Liver (tissue), 9 donors: ENCODE results near the gene MLF2. TPM values are rescaled to one million over a fixed set of nuclear protein-coding genes. Genes with fewer than 3 reads are reported as not detected.
A peak's percentile ranks its signal among the peaks of the same experiment; 100 is the strongest.

ENCODE experiments used
- DNase-seq: peaks from one replicate; pipeline ENCODE4 v3.0.0-alpha.2; 2017; ENCODE audit warnings: low spot score
- H3K27ac ChIP-seq, 2 donors: one replicate each; pipeline ENCODE4 v1.7.0; 2013; ENCODE audit warnings: inconsistent platforms in 2 of 2, low read length in 2 of 2, control low read depth in 1 of 2, low read depth in 1 of 2, mild to moderate bottlenecking in 1 of 2
- H3K27me3 ChIP-seq, 4 donors: one replicate each; pipeline versions ENCODE4 v1.6.1 to v1.7.0; 2013; ENCODE audit warnings: low read length in 3 of 4, inconsistent platforms in 1 of 4, mild to moderate bottlenecking in 1 of 4, moderate library complexity in 1 of 4; ENCODE audit not compliant: control insufficient read depth in 4 of 4, insufficient read depth in 4 of 4
- H3K36me3 ChIP-seq, 4 donors: one replicate each; pipeline versions ENCODE4 v1.6.1 to v1.7.0; 2013; ENCODE audit warnings: low read length in 3 of 4, mild to moderate bottlenecking in 3 of 4, low read depth in 1 of 4, moderate library complexity in 1 of 4; ENCODE audit not compliant: control insufficient read depth in 4 of 4, insufficient read depth in 3 of 4
- H3K4me1 ChIP-seq, 4 donors: one replicate each; pipeline versions ENCODE4 v1.6.1 to v1.7.0; 2013; ENCODE audit warnings: low read length in 3 of 4, mild to moderate bottlenecking in 3 of 4, moderate library complexity in 1 of 4; ENCODE audit not compliant: control insufficient read depth in 4 of 4, insufficient read depth in 4 of 4
- H3K4me3 ChIP-seq, 3 donors: one replicate each; pipeline versions ENCODE4 v1.6.1 to v1.7.0; 2013; ENCODE audit warnings: low read length in 3 of 3, control low read depth in 1 of 3, low read depth in 1 of 3, mild to moderate bottlenecking in 1 of 3
- H3K9ac ChIP-seq, 2 donors: one replicate each; pipeline ENCODE4 v1.7.0; 2013; ENCODE audit warnings: low read length in 2 of 2, mild to moderate bottlenecking in 2 of 2, moderate library complexity in 2 of 2, control low read depth in 1 of 2, low read depth in 1 of 2
- H3K9me3 ChIP-seq, 4 donors: one replicate each; pipeline versions ENCODE4 v1.6.1 to v1.7.0; 2013; ENCODE audit warnings: low read length in 3 of 4; ENCODE audit not compliant: control insufficient read depth in 4 of 4
- EGR1 ChIP-seq, 2 donors: IDR thresholded peaks; 2 replicates each; pipeline ENCODE4 v1.6.1; 2016 to 2018; ENCODE audit warnings: antibody characterized with exemption in 2 of 2, low read depth in 2 of 2
- FOXA1 ChIP-seq: IDR thresholded peaks from 2 replicates; pipeline ENCODE4 v1.6.1; 2016; ENCODE audit warnings: antibody characterized with exemption
- FOXA2 ChIP-seq: IDR thresholded peaks from 2 replicates; pipeline ENCODE4 v1.6.1; 2016; ENCODE audit warnings: antibody characterized with exemption
- GABPA ChIP-seq, 2 donors: IDR thresholded peaks in 1 of 2; conservative IDR thresholded peaks in 1 of 2; 2 replicates each; pipeline ENCODE4 v1.6.1; 2016; ENCODE audit warnings: antibody characterized with exemption in 2 of 2, mild to moderate bottlenecking in 1 of 2, moderate library complexity in 1 of 2
- HNF4A ChIP-seq, 2 donors: conservative IDR thresholded peaks; 2 replicates each; pipeline ENCODE4 v1.6.1; 2016; ENCODE audit warnings: antibody characterized with exemption in 2 of 2, mild to moderate bottlenecking in 2 of 2
- HNF4G ChIP-seq: IDR thresholded peaks from 2 replicates; pipeline ENCODE4 v1.6.1; 2016; ENCODE audit warnings: antibody characterized with exemption
- NR2F2 ChIP-seq: IDR thresholded peaks from 2 replicates; pipeline ENCODE4 v1.6.1; 2016; ENCODE audit warnings: antibody characterized with exemption
- RAD21 ChIP-seq, 2 donors: IDR thresholded peaks; 2 replicates each; pipeline ENCODE4 v1.6.1; 2016; ENCODE audit warnings: antibody characterized with exemption in 2 of 2, mild to moderate bottlenecking in 2 of 2
- REST ChIP-seq: IDR thresholded peaks from 2 replicates; pipeline ENCODE4 v1.6.1; 2016; ENCODE audit warnings: antibody characterized with exemption, mild to moderate bottlenecking
- RXRA ChIP-seq, 2 donors: IDR thresholded peaks; 2 replicates each; pipeline ENCODE4 v1.6.1; 2017 to 2018; ENCODE audit warnings: antibody characterized with exemption in 2 of 2, mild to moderate bottlenecking in 1 of 2
- SP1 ChIP-seq: IDR thresholded peaks from 2 replicates; pipeline ENCODE4 v1.6.1; 2018; ENCODE audit warnings: antibody characterized with exemption, mild to moderate bottlenecking
- TAF1 ChIP-seq: conservative IDR thresholded peaks from 2 replicates; pipeline ENCODE4 v1.6.1; 2016; ENCODE audit warnings: antibody characterized with exemption, mild to moderate bottlenecking
- YY1 ChIP-seq: IDR thresholded peaks from 2 replicates; pipeline ENCODE4 v1.6.1; 2016; ENCODE audit warnings: antibody characterized with exemption, mild to moderate bottlenecking
- ZBTB33 ChIP-seq: IDR thresholded peaks from 2 replicates; pipeline ENCODE4 v1.6.1; 2016; ENCODE audit warnings: antibody characterized with exemption
- WGBS: extraction: QIAGEN DNeasy Blood & Tissue Kit; methylation state at CpG from one replicate; pipeline ENCODE4 v1.1.7; 2013; 5-methylcytosine and 5-hydroxymethylcytosine counted together
- polyA plus RNA-seq, 2 donors: library from polyadenylated mRNA; stranded (reverse) in 1 of 2; unstranded in 1 of 2; fragments of 200-250 nt in 1 of 2; fragments of >200 nt in 1 of 2; fragmentation: Nextera tagmentation in 1 of 2; extraction: Ambion mirVana in 1 of 2; gene quantifications; one replicate each; pipeline versions ENCODE4 v1.2.1 to v1.2.3, GENCODE V29; 2013 to 2015
- total RNA-seq, 2 donors: library from RNA; depleted of rRNA; stranded (reverse); fragments of >200 nt; gene quantifications; one replicate each; pipeline ENCODE4 v1.2.3, GENCODE V29; 2014
- TF ChIP-seq, protein P1 (sequence below): IDR thresholded peaks from 2 replicates; pipeline ENCODE4 v1.6.1; 2016; ENCODE audit warnings: antibody characterized with exemption
- donor health status: healthy.
- donor health status: healthy.
- donor health status: healthy.
- donor health status: healthy.
- donor health status: healthy.

Gene MLF2
- total and polyA plus RNA-seq, 4 donors, result 59.6 to 235 (median 163) TPM

GRCh38 chr12:6799147-6799546, 46.2 kb upstream of the MLF2 start:
- no peak overlapping the region for H3K27ac ChIP-seq
- DNase-seq, result no peak
- no peak overlapping the region for H3K9ac ChIP-seq
- H3K9me3 ChIP-seq, result no peaks in the 10 kb centered on the region
- H3K4me1 ChIP-seq, result peaks cover 0 to 9% (median 4%) of the 10 kb centered on the region in 4 donors
- H3K4me3 ChIP-seq, result no peak overlapping the region
- no peaks in the 10 kb centered on the region for H3K27me3 ChIP-seq
- TF ChIP-seq YY1, result no peak
- H3K36me3 ChIP-seq, result no peaks in the 10 kb centered on the region
- whole genome bisulfite sequencing, result 87% methylated on average over 5 of the region's 5 CpGs

DNA sequence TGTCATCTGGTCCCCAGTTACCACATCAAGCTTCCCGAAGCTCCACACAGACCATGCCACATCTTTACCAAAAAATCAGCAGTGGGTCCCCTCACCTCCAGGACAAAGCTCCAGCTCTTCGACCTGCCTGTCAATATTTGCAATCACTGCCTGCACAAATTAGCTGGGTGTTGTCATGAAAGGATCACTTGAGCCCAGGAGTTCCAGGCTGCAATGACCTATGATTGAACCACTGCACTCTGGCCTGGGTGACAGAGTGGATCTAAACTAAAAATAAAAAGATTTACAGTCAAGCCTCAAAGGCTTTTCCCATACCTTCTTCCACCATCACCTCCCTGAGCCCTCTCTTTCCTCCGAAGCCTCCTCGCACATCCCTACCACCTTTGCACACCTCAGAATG, 43.6 kb upstream of the MLF2 start:
- Histone ChIP-seq H3K27ac (no peak overlapping the region), H3K9me3 (no peaks in the 10 kb centered on the region), H3K36me3 (no peaks in the 10 kb centered on the region), H3K27me3 (no peaks in the 10 kb centered on the region), H3K4me1 (peaks cover 0 to 15% (median 4%) of the 10 kb centered on the region in 4 donors), H3K9ac (no peak overlapping the region), H3K4me3 (no peak overlapping the region)
- WGBS, result 73% methylated on average over 4 of the region's 4 CpGs
- TF ChIP-seq HNF4A (conservative IDR thresholded peaks at IDR 0.05) (peak; percentile 18 to 72), RXRA (IDR thresholded peaks at IDR 0.05) (peak; percentile 27 to 73), YY1 (no peak)
- no peak for DNase-seq

GRCh38 chr12:6795088-6795487, 42.1 kb upstream of the MLF2 start:
- no peak for DNase-seq
- H3K4me1 ChIP-seq, result peaks cover 0 to 15% (median 4%) of the 10 kb centered on the region in 4 donors
- H3K27ac ChIP-seq, result no peak overlapping the region
- no peaks in the 10 kb centered on the region for H3K9me3 ChIP-seq
- TF ChIP-seq FOXA1, result no peak
- no peak for TF ChIP-seq ZBTB33
- H3K36me3 ChIP-seq, result no peaks in the 10 kb centered on the region
- H3K9ac ChIP-seq, result no peak overlapping the region
- H3K4me3 ChIP-seq, result no peak overlapping the region
- WGBS, result 88% methylated on average over 2 of the region's 2 CpGs
- H3K27me3 ChIP-seq, result no peaks in the 10 kb centered on the region

GRCh38 chr12:6792522-6793201, 39.7 kb upstream of the MLF2 start:
- H3K9me3 ChIP-seq, result no peaks in the 10 kb centered on the region
- H3K4me1 ChIP-seq, result peaks cover 0 to 15% (median 4%) of the 10 kb centered on the region in 4 donors
- no peak overlapping the region for H3K4me3 ChIP-seq
- no peaks in the 10 kb centered on the region for H3K36me3 ChIP-seq
- H3K9ac ChIP-seq, result peak overlapping the region in 1 of 2 donors; percentile 51
- H3K27ac ChIP-seq, result peak overlapping the region in 1 of 2 donors; percentile 29
- no peaks in the 10 kb centered on the region for H3K27me3 ChIP-seq
- 57% methylated on average over 12 of the region's 12 CpGs for WGBS
- DNase-seq, result no peak
- no peak for TF ChIP-seq EGR1 (IDR thresholded peaks at IDR 0.05; ENCODE audit: low read depth in 2 of 2)
- no peak for TF ChIP-seq GABPA (IDR thresholded peaks at IDR 0.05 in 1 of 2, conservative IDR thresholded peaks at IDR 0.05 in 1 of 2)
- no peak for TF ChIP-seq REST
- no peak for TF ChIP-seq YY1
- no peak for TF ChIP-seq NR2F2
- TF ChIP-seq SP1, result no peak
- TF ChIP-seq FOXA2, result no peak
- TF ChIP-seq TAF1, result no peak
- TF ChIP-seq RXRA (IDR thresholded peaks at IDR 0.05), result no peak
- TF ChIP-seq, protein P1, sequence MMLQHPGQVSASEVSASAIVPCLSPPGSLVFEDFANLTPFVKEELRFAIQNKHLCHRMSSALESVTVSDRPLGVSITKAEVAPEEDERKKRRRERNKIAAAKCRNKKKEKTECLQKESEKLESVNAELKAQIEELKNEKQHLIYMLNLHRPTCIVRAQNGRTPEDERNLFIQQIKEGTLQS, result no peak
- no peak for TF ChIP-seq RAD21 (IDR thresholded peaks at IDR 0.05)
- no peak for TF ChIP-seq FOXA1
- TF ChIP-seq ZBTB33, result no peak
- TF ChIP-seq HNF4G, result no peak
